ENCODE data around the gene TCF4. TPM values are rescaled to one million over a fixed set of nuclear protein-coding genes. Genes with fewer than 3 reads are reported as not detected.

Gene TCF4
- total RNA-seq, 1 donor from 2014 or later: 199 TPM

DNA sequence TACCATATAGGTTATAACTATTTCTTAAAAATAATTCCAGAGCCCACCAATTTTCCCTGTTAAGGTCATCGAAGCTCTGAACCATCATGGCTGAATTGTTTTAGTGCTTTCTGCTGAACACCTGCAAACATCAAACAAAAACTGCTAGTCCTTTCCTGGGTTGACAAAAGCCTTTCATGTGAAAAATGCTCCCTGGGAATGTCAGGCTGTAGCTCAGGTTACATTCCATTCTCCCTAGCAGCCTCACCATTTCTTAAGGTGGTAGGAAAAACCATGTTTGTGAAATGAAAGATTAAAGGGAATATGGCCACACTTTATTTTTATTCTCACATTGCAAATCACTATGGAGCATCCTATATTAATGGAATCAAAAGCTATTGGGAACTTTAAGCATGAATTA lies 5.7 kb downstream of the TCF4 start:
- H3K9me3 Mint-ChIP-seq (ENCODE audit: unreplicated experiment): peaks cover 4% of the 10 kb centered on the region
- peaks cover 3% of the 10 kb centered on the region for H3K27me3 Mint-ChIP-seq (ENCODE audit: unreplicated experiment)
- no peak for DNase-seq
- TF ChIP-seq, protein P1, sequence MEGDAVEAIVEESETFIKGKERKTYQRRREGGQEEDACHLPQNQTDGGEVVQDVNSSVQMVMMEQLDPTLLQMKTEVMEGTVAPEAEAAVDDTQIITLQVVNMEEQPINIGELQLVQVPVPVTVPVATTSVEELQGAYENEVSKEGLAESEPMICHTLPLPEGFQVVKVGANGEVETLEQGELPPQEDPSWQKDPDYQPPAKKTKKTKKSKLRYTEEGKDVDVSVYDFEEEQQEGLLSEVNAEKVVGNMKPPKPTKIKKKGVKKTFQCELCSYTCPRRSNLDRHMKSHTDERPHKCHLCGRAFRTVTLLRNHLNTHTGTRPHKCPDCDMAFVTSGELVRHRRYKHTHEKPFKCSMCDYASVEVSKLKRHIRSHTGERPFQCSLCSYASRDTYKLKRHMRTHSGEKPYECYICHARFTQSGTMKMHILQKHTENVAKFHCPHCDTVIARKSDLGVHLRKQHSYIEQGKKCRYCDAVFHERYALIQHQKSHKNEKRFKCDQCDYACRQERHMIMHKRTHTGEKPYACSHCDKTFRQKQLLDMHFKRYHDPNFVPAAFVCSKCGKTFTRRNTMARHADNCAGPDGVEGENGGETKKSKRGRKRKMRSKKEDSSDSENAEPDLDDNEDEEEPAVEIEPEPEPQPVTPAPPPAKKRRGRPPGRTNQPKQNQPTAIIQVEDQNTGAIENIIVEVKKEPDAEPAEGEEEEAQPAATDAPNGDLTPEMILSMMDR (IDR thresholded peaks at IDR 0.05; ENCODE audit: partially characterized antibody, unreplicated experiment): no peak
- H3K4me3 Mint-ChIP-seq (ENCODE audit: unreplicated experiment): no peak overlapping the region
- no peak overlapping the region for H3K27ac Mint-ChIP-seq (ENCODE audit: unreplicated experiment)
- H3K4me1 Mint-ChIP-seq (ENCODE audit: low read depth, unreplicated experiment): peaks cover 16% of the 10 kb centered on the region
- no peaks in the 10 kb centered on the region for H3K36me3 Mint-ChIP-seq (ENCODE audit: unreplicated experiment)

DNA sequence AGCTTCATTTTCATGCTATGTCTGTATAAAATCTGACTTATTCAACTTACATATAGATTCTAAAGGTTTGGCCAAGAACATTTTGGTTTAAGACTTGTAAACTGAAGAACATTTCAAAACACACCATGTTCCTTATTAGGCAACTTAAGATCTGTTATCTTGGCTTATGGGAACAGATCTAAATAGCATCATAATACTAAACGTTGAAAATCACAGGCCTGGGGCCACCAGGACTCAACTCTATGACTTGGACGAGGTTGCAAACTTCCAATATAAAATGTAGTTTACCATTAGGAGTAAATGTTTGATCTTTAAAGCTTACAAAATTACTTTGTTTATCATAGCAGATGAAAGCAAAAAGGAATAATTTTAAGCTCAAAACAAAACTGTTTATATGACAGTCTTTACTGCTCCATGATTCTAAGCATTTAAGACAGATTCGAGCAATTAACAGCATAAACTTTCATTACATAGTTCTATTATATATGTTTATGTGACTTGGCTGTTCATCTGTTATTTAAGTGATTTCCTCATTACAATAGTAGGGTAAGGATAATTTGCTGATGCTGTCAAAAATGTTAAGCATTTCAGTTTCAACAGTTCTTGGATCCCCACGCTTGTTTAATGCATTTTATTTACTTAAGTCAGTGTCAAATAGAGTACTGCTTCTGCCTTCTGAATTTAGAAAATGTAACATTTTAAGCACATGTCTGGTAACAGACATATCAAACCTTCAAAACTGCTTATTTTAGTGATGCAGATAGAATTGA lies 8.3 kb downstream of the TCF4 start:
- Mint-ChIP-seq H3K4me1 (ENCODE audit: low read depth, unreplicated experiment) (peaks cover 7% of the 10 kb centered on the region), H3K27ac (ENCODE audit: unreplicated experiment) (no peak overlapping the region), H3K4me3 (ENCODE audit: unreplicated experiment) (no peak overlapping the region), H3K27me3 (ENCODE audit: unreplicated experiment) (no peaks in the 10 kb centered on the region), H3K9me3 (ENCODE audit: unreplicated experiment) (no peaks in the 10 kb centered on the region), H3K36me3 (ENCODE audit: unreplicated experiment) (no peaks in the 10 kb centered on the region)
- DNase-seq: no peak
- TF ChIP-seq, protein P1 (IDR thresholded peaks at IDR 0.05; ENCODE audit: partially characterized antibody, unreplicated experiment): no peak

DNA sequence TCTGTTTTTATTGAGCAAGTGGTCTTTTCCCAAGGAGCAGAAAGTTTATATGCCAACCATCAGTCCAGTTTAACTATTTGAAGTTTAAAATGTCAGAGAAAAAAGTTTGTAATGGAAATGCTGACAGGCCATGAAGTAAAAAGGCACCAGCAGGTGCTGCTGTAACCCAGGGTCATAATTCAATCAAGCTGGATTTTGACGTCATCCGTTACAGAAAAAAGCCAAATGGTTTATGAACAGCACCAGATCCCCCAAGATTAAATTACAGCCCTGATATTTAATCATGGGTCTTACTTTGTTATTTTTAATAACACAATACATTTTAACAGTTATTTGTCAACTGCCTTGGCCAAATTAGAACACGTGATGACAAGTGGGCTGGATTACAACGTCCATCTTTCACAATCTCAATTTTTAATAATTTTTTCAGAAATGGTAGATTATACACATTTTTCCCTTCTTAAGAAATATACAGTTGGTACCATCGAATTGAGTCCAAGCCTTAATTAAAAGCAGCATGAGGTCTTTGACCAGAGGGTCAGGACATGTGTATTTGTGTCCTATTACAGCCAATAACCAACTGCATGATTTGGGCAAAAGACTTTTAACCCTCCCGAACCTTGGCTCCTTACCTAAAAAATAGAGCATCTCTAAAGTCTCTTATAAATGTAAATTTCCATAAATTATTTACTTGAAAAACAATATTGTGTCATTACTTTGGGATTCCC lies 10.0 kb downstream of the TCF4 start:
- peaks cover 1% of the 10 kb centered on the region for H3K27me3 Mint-ChIP-seq (ENCODE audit: unreplicated experiment)
- no peak for DNase-seq
- TF ChIP-seq, protein P1 (IDR thresholded peaks at IDR 0.05; ENCODE audit: partially characterized antibody, unreplicated experiment): no peak
- no peak overlapping the region for H3K4me3 Mint-ChIP-seq (ENCODE audit: unreplicated experiment)
- H3K36me3 Mint-ChIP-seq (ENCODE audit: unreplicated experiment): peaks cover 4% of the 10 kb centered on the region
- H3K9me3 Mint-ChIP-seq (ENCODE audit: unreplicated experiment): no peaks in the 10 kb centered on the region
- peaks cover 5% of the 10 kb centered on the region for H3K4me1 Mint-ChIP-seq (ENCODE audit: low read depth, unreplicated experiment)
- no peak overlapping the region for H3K27ac Mint-ChIP-seq (ENCODE audit: unreplicated experiment)

DNA sequence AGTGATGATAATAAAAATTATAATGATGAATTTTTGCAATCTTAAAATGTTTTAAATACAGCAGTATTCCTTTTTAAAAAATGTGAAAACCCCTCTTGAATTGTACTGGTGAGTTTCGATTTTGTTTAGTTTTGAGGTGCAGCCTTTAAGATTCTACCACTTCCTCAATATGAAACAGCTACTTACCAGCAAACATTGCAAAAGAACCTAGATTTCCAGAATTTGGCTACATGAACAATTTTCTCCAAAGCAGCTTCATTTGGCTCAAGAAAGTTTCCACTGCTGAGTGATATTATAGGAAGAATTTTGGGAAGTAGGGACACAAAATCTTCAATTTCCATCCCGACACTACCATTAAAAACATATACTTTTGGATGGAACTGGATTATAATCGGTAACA lies 12.0 kb downstream of the TCF4 start:
- Mint-ChIP-seq H3K9me3 (ENCODE audit: unreplicated experiment) (no peaks in the 10 kb centered on the region), H3K27me3 (ENCODE audit: unreplicated experiment) (peaks cover 1% of the 10 kb centered on the region), H3K4me1 (ENCODE audit: low read depth, unreplicated experiment) (no peaks in the 10 kb centered on the region), H3K4me3 (ENCODE audit: unreplicated experiment) (no peak overlapping the region), H3K36me3 (ENCODE audit: unreplicated experiment) (peaks cover 4% of the 10 kb centered on the region), H3K27ac (ENCODE audit: unreplicated experiment) (no peak overlapping the region)
- TF ChIP-seq, protein P1 (IDR thresholded peaks at IDR 0.05; ENCODE audit: partially characterized antibody, unreplicated experiment): no peak
- no peak for DNase-seq

DNA sequence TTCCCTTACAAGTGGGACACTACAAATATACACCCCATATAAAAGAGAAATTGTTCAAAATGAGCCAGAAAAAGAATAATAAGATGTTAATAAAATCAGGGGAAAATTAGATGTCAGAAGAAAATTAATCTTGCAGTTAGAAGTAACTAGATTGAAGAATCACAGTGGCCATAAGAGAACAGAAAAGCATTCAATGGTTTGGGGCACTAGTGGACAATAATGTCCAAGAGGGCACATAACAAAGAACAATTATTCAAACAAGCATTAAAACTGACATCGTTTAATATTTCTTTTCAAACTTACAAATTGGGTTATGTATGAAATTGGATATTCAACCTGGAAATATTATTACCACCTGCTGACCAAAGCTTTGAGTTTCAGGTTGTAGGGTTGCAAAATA lies 12.9 kb downstream of the TCF4 start:
- Mint-ChIP-seq H3K4me3 (ENCODE audit: unreplicated experiment) (no peak overlapping the region), H3K9me3 (ENCODE audit: unreplicated experiment) (no peaks in the 10 kb centered on the region), H3K27ac (ENCODE audit: unreplicated experiment) (no peak overlapping the region), H3K4me1 (ENCODE audit: low read depth, unreplicated experiment) (no peaks in the 10 kb centered on the region), H3K27me3 (ENCODE audit: unreplicated experiment) (peaks cover 1% of the 10 kb centered on the region), H3K36me3 (ENCODE audit: unreplicated experiment) (peaks cover 4% of the 10 kb centered on the region)
- DNase-seq: no peak
- TF ChIP-seq, protein P1 (IDR thresholded peaks at IDR 0.05; ENCODE audit: partially characterized antibody, unreplicated experiment): no peak
